Gastroesophageal sphincter (tissue), 4 donors: Measurements from ENCODE around the gene DNAJC1. TPM values are rescaled to one million over a fixed set of nuclear protein-coding genes. Genes with fewer than 3 reads are reported as not detected.
A peak's percentile ranks its signal among the peaks of the same experiment; 100 is the strongest.

Source experiments
- ATAC-seq: fragments of 150-250 bp; one replicate; pipeline ENCODE4 v1.9.1; 2016; ENCODE audit warnings: mild to moderate bottlenecking, moderate library complexity
- H3K27ac ChIP-seq, 4 donors: fragments of 200-600 bp; sonication (generic) in 3 of 4; 1 replicate in 3 of 4; 2 replicates in 1 of 4; pipeline ENCODE4 v1.5.1; 2016 to 2019
- H3K27me3 ChIP-seq: fragments of 200-600 bp; sonication (generic); one replicate; pipeline ENCODE4 v1.5.1; 2019
- H3K36me3 ChIP-seq, 2 donors: fragments of 200-600 bp; sonication (generic); one replicate each; pipeline ENCODE4 v1.5.1; 2019; ENCODE audit warnings: control low read depth in 1 of 2
- H3K4me1 ChIP-seq, 3 donors: fragments of 200-600 bp; sonication (generic); 1 replicate in 2 of 3; 2 replicates in 1 of 3; pipeline ENCODE4 v1.5.1; 2016 to 2019; ENCODE audit warnings: control low read depth in 2 of 3
- H3K4me3 ChIP-seq, 2 donors: fragments of 200-600 bp; sonication (generic); one replicate each; pipeline ENCODE4 v1.5.1; 2019; ENCODE audit warnings: mild to moderate bottlenecking in 1 of 2, moderate library complexity in 1 of 2
- H3K9me3 ChIP-seq, 3 donors: fragments of 200-600 bp; sonication (generic); one replicate each; pipeline ENCODE4 v1.5.1; 2017 to 2019; ENCODE audit warnings: control low read depth in 2 of 3
- EP300 ChIP-seq: sonication (generic); formaldehyde crosslinking; IDR thresholded peaks from one replicate; pipeline ENCODE4 v1.6.1; 2017; ENCODE audit warnings: antibody characterized with exemption, mild to moderate bottlenecking
- POLR2A ChIP-seq, 2 donors: fragments of 450-650 bp; IDR thresholded peaks; one replicate each; pipeline ENCODE4 v1.6.1; 2017; ENCODE audit warnings: antibody characterized with exemption in 2 of 2, mild to moderate bottlenecking in 2 of 2, moderate library complexity in 1 of 2
- POLR2AphosphoS5 ChIP-seq: sonication (generic); formaldehyde crosslinking; IDR thresholded peaks from one replicate; pipeline ENCODE4 v1.6.1; 2017; ENCODE audit warnings: antibody characterized with exemption
- WGBS, 2 donors: methylation state at CpG; one replicate each; pipeline ENCODE4 v1.1.5; 2018; ENCODE audit warnings: low coverage in 1 of 2; 5-methylcytosine and 5-hydroxymethylcytosine counted together
- total RNA-seq, 4 donors: library from RNA; depleted of rRNA; stranded (reverse); fragments of >200 nt; gene quantifications; one replicate each; pipeline ENCODE4 v1.1.0, GENCODE V29; 2016
- TF ChIP-seq, protein P1 (sequence below), 4 experiments: fragments of 200-600 bp in 2 of 4; fragments of 450-650 bp in 2 of 4; sonication (generic) in 1 of 4; IDR thresholded peaks; one replicate each; pipeline ENCODE4 v1.5.1; 2017 to 2019; ENCODE audit warnings: antibody characterized with exemption in 4 of 4, mild to moderate bottlenecking in 2 of 4, moderate library complexity in 2 of 4

The DNAJC1 gene
- total RNA-seq, 4 donors from 2014 or later = 40.8 to 87.0 (median 65.4) TPM

GRCh38 chr10:21991785-21992184, 11.7 kb downstream of the DNAJC1 start:
- WGBS, 2 donors = 88 to 98% methylated on average over 8 of the region's 8 CpGs
- no peak for ATAC-seq
- Histone ChIP-seq H3K27me3 (no peaks in the 10 kb centered on the region), H3K36me3 (no peaks in the 10 kb centered on the region), H3K4me1 (peaks cover 0 to 28% (median 2%) of the 10 kb centered on the region in 3 donors), H3K4me3 (no peak overlapping the region), H3K27ac (no peak overlapping the region), H3K9me3 (no peaks in the 10 kb centered on the region)
- TF ChIP-seq POLR2A (IDR thresholded peaks at IDR 0.05) (no peak), EP300 (no peak), POLR2AphosphoS5 (no peak)
- TF ChIP-seq, protein P1, sequence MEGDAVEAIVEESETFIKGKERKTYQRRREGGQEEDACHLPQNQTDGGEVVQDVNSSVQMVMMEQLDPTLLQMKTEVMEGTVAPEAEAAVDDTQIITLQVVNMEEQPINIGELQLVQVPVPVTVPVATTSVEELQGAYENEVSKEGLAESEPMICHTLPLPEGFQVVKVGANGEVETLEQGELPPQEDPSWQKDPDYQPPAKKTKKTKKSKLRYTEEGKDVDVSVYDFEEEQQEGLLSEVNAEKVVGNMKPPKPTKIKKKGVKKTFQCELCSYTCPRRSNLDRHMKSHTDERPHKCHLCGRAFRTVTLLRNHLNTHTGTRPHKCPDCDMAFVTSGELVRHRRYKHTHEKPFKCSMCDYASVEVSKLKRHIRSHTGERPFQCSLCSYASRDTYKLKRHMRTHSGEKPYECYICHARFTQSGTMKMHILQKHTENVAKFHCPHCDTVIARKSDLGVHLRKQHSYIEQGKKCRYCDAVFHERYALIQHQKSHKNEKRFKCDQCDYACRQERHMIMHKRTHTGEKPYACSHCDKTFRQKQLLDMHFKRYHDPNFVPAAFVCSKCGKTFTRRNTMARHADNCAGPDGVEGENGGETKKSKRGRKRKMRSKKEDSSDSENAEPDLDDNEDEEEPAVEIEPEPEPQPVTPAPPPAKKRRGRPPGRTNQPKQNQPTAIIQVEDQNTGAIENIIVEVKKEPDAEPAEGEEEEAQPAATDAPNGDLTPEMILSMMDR (IDR thresholded peaks at IDR 0.05) = no peak

GRCh38 chr10:21990449-21990848, 13.1 kb downstream of the DNAJC1 start:
- no peak overlapping the region for H3K27ac ChIP-seq
- no peak for ATAC-seq
- no peak overlapping the region for H3K4me3 ChIP-seq
- WGBS, 2 donors = 33 to 75% methylated on average over 1 of the region's 1 CpG
- H3K9me3 ChIP-seq = no peaks in the 10 kb centered on the region
- H3K36me3 ChIP-seq = no peaks in the 10 kb centered on the region
- TF ChIP-seq, protein P1 (IDR thresholded peaks at IDR 0.05) = no peak
- TF ChIP-seq EP300 (no peak), POLR2A (IDR thresholded peaks at IDR 0.05) (no peak), POLR2AphosphoS5 (no peak)
- H3K27me3 ChIP-seq = no peaks in the 10 kb centered on the region
- peaks cover 0 to 18% (median 2%) of the 10 kb centered on the region in 3 donors for H3K4me1 ChIP-seq

- no peaks in the 10 kb centered on the region for H3K9me3 ChIP-seq
- no peak overlapping the region for H3K4me3 ChIP-seq
- H3K36me3 ChIP-seq = no peaks in the 10 kb centered on the region
- peak overlapping the region in 2 of 4 donors; percentile 26 to 30 for H3K27ac ChIP-seq
- ATAC-seq = peak; percentile 66
- TF ChIP-seq POLR2A (IDR thresholded peaks at IDR 0.05) (no peak), EP300 (no peak), POLR2AphosphoS5 (peak; percentile 29)
- TF ChIP-seq, protein P1 (IDR thresholded peaks at IDR 0.05) = peak in 3 of 4 experiments; percentile 23 to 53 (median 36)
- no peaks in the 10 kb centered on the region for H3K27me3 ChIP-seq
- 37 to 42% methylated on average over 4 to 5 of the region's 5 CpGs for WGBS, 2 donors
- H3K4me1 ChIP-seq = peaks cover 0 to 15% (median 2%) of the 10 kb centered on the region in 3 donors
Measured at GRCh38 chr10:21989453-21990154, 13.9 kb downstream of the DNAJC1 start.

- H3K36me3 ChIP-seq = no peaks in the 10 kb centered on the region
- H3K27ac ChIP-seq = no peak overlapping the region
- peaks cover 0 to 15% (median 2%) of the 10 kb centered on the region in 3 donors for H3K4me1 ChIP-seq
- no peaks in the 10 kb centered on the region for H3K9me3 ChIP-seq
- H3K4me3 ChIP-seq = no peak overlapping the region
- no peak for TF ChIP-seq EP300
- no peak for TF ChIP-seq POLR2A (IDR thresholded peaks at IDR 0.05)
- no peak for TF ChIP-seq POLR2AphosphoS5
- TF ChIP-seq, protein P1 (IDR thresholded peaks at IDR 0.05) = no peak
- 82 to 100% methylated on average over 1 of the region's 1 CpG for WGBS, 2 donors
- H3K27me3 ChIP-seq = no peaks in the 10 kb centered on the region
- no peak for ATAC-seq
Measured at GRCh38 chr10:21985541-21985940, 18.0 kb downstream of the DNAJC1 start.

- no peak overlapping the region for H3K4me3 ChIP-seq
- H3K9me3 ChIP-seq = no peaks in the 10 kb centered on the region
- H3K4me1 ChIP-seq = peaks cover 0 to 14% (median 3%) of the 10 kb centered on the region in 3 donors
- no peaks in the 10 kb centered on the region for H3K36me3 ChIP-seq
- 84 to 96% methylated on average over 3 of the region's 3 CpGs for WGBS, 2 donors
- H3K27ac ChIP-seq = no peak overlapping the region
- TF ChIP-seq EP300 (no peak), POLR2A (IDR thresholded peaks at IDR 0.05) (no peak)
- TF ChIP-seq, protein P1 (IDR thresholded peaks at IDR 0.05) = no peak
- H3K27me3 ChIP-seq = no peaks in the 10 kb centered on the region
- ATAC-seq = no peak
Measured at GRCh38 chr10:21981118-21981517, 22.4 kb downstream of the DNAJC1 start.
